CD8-positive, alpha-beta memory T cell (primary cell): ENCODE data around the gene KRTAP10-11. TPM values are rescaled to one million over a fixed set of nuclear protein-coding genes. Genes with fewer than 3 reads are reported as not detected.
"Not testable (repeated sequence)": the region's sequence is repeated elsewhere in the genome, so short reads cannot be mapped to it uniquely, and the experiment has no call there.

Source experiments
- CTCF ChIA-PET: fragments of 350-600 bp; sonication (Branson Sonifier 250); formaldehyde crosslinking; loops from one replicate; lab custom pipeline; 2021; ENCODE audit warnings: antibody characterized with exemption; lab: Charles Lee
- POLR2A ChIA-PET: fragments of 350-600 bp; sonication (Branson Sonifier 250); formaldehyde crosslinking; loops from one replicate; lab custom pipeline; 2021; ENCODE audit warnings: antibody characterized with exemption; lab: Charles Lee
- DNase-seq, 5 donors: peaks; one replicate each; pipeline versions ENCODE4 v3.0.0 to v3.0.0-alpha.2; 2020 to 2022; ENCODE audit warnings: mixed read lengths in 1 of 5
- H3K27ac ChIP-seq: one replicate; pipeline ENCODE4 v1.7.0; 2013; ENCODE audit warnings: low read depth, mild to moderate bottlenecking, low read length, moderate library complexity
- H3K27me3 ChIP-seq: 2 replicates; pipeline ENCODE4 v1.7.0; 2013; ENCODE audit warnings: low read length, mild to moderate bottlenecking; ENCODE audit not compliant: insufficient read depth, poor library complexity, severe bottlenecking
- H3K36me3 ChIP-seq: 2 replicates; pipeline ENCODE4 v1.7.0; 2013; ENCODE audit warnings: mild to moderate bottlenecking, low read length, moderate library complexity; ENCODE audit not compliant: insufficient read depth
- H3K4me1 ChIP-seq: 2 replicates; pipeline ENCODE4 v1.7.0; 2013; ENCODE audit warnings: mild to moderate bottlenecking, low read length, moderate library complexity; ENCODE audit not compliant: insufficient read depth
- H3K4me3 ChIP-seq: 2 replicates; pipeline ENCODE4 v1.7.0; 2013; ENCODE audit warnings: mild to moderate bottlenecking, low read length
- H3K9me3 ChIP-seq: 2 replicates; pipeline ENCODE4 v1.7.0; 2013; ENCODE audit warnings: mild to moderate bottlenecking, low read length
- H3K27ac Mint-ChIP-seq, 8 donors: one replicate each; pipeline ENCODE4 v1.8.0; 2020 to 2021; ENCODE audit warnings: mixed read lengths in 8 of 8, mild to moderate bottlenecking in 6 of 8, inconsistent platforms in 3 of 8, moderate library complexity in 3 of 8
- H3K27me3 Mint-ChIP-seq, 2 donors: one replicate each; pipeline ENCODE4 v1.8.0; 2020 to 2021; ENCODE audit warnings: mixed read lengths in 2 of 2, mild to moderate bottlenecking in 1 of 2, moderate library complexity in 1 of 2
- H3K36me3 Mint-ChIP-seq, 3 donors: one replicate each; pipeline ENCODE4 v1.8.0; 2020 to 2021; ENCODE audit warnings: mixed read lengths in 3 of 3, inconsistent platforms in 1 of 3, mild to moderate bottlenecking in 1 of 3
- H3K4me1 Mint-ChIP-seq, 3 donors: one replicate each; pipeline ENCODE4 v1.8.0; 2020 to 2021; ENCODE audit warnings: mixed read lengths in 3 of 3, inconsistent platforms in 1 of 3, mild to moderate bottlenecking in 1 of 3
- H3K4me3 Mint-ChIP-seq, 7 donors: one replicate each; pipeline ENCODE4 v1.8.0; 2020 to 2021; ENCODE audit warnings: mixed read lengths in 7 of 7, mild to moderate bottlenecking in 6 of 7, moderate library complexity in 4 of 7, inconsistent platforms in 2 of 7
- H3K9me3 Mint-ChIP-seq, 5 donors: one replicate each; pipeline ENCODE4 v1.8.0; 2020 to 2022; ENCODE audit warnings: mixed read lengths in 5 of 5, mild to moderate bottlenecking in 3 of 5, moderate library complexity in 2 of 5, inconsistent platforms in 1 of 5
- polyA plus RNA-seq: library from polyadenylated mRNA; unstranded; fragments of 300-500 nt; fragmentation: Illumina TruSeq; gene quantifications from one replicate; pipeline ENCODE4 v1.2.3, GENCODE V29; 2021
- total RNA-seq, 2 experiments: library from RNA; stranded (reverse); gene quantifications; one replicate each; pipeline ENCODE4 v1.2.3, GENCODE V29; 2021

The KRTAP10-11 gene
- total and polyA plus RNA-seq, 3 experiments from 2014 or later, result not detected

DNA sequence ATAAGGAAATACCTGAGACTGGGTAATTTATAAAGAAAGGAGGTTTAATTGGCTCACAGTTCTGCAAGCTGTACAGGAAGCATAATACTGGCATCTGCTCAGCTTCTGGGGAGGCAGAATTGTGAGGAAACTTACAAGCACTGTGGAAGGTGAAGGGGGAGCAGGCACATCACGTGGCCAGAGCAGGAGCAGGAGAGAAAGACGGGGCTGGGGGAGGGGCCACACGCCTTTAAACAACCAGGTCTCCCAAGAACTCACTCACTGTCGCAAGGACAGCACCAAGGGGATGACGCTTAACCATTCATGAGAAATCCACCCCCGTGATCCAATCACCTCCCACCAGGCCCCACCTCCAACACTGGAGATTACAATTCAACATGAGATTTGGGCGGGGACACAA, 15.4 kb downstream of the KRTAP10-11 start:
- H3K27ac ChIP-seq, POLR2A ChIA-PET, DNase-seq, H3K36me3 ChIP-seq, H3K4me3 ChIP-seq, H3K27me3 Mint-ChIP-seq, H3K9me3 ChIP-seq, CTCF ChIA-PET, H3K27me3 ChIP-seq, H3K4me3 Mint-ChIP-seq: not testable (repeated sequence)
- Mint-ChIP-seq H3K27ac (peak overlapping the region in 1 of 8 donors; percentile 6), H3K4me1 (peaks cover 38 to 39% (median 38%) of the 10 kb centered on the region in 3 donors), H3K36me3 (peaks cover 7 to 20% (median 8%) of the 10 kb centered on the region in 3 donors), H3K9me3 (peaks cover 4 to 22% (median 12%) of the 10 kb centered on the region in 5 donors)
- H3K4me1 ChIP-seq, result peaks cover 34% of the 10 kb centered on the region

DNA sequence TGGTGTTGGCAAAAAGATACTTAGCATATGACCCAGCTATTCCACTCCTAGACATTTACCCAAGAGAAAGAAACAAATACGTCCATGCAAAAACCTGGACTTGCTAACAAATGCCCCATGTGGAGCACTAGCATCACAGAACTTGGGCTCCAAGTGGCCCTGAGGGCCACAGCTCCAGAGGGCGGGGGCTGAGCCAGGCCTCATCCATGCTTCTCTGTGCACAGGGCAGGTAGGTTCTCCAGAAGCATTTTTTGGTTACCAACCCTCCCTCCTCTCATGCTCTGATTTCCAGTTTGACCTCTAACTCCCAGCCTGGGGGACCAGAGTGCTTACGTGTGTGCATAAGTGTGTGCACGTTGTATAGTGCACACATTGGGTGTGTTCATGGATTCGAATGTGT, 18.5 kb downstream of the KRTAP10-11 start:
- Histone ChIP-seq H3K4me1 (peaks cover 4% of the 10 kb centered on the region), H3K27me3 (no peaks in the 10 kb centered on the region), H3K27ac (no peak overlapping the region), H3K9me3 (no peaks in the 10 kb centered on the region), H3K36me3 (no peaks in the 10 kb centered on the region), H3K4me3 (no peak overlapping the region)
- Mint-ChIP-seq H3K27me3 (peaks cover 4 to 6% of the 10 kb centered on the region in 2 donors), H3K36me3 (peaks cover 0 to 24% (median 6%) of the 10 kb centered on the region in 3 donors), H3K4me3 (no peak overlapping the region), H3K27ac (no peak overlapping the region), H3K4me1 (peaks cover 6 to 8% (median 7%) of the 10 kb centered on the region in 3 donors), H3K9me3 (peaks cover 0 to 18% (median 7%) of the 10 kb centered on the region in 5 donors)
- no peak for DNase-seq
- CTCF ChIA-PET, result no interaction called here
- POLR2A ChIA-PET, result no interaction called here

DNA sequence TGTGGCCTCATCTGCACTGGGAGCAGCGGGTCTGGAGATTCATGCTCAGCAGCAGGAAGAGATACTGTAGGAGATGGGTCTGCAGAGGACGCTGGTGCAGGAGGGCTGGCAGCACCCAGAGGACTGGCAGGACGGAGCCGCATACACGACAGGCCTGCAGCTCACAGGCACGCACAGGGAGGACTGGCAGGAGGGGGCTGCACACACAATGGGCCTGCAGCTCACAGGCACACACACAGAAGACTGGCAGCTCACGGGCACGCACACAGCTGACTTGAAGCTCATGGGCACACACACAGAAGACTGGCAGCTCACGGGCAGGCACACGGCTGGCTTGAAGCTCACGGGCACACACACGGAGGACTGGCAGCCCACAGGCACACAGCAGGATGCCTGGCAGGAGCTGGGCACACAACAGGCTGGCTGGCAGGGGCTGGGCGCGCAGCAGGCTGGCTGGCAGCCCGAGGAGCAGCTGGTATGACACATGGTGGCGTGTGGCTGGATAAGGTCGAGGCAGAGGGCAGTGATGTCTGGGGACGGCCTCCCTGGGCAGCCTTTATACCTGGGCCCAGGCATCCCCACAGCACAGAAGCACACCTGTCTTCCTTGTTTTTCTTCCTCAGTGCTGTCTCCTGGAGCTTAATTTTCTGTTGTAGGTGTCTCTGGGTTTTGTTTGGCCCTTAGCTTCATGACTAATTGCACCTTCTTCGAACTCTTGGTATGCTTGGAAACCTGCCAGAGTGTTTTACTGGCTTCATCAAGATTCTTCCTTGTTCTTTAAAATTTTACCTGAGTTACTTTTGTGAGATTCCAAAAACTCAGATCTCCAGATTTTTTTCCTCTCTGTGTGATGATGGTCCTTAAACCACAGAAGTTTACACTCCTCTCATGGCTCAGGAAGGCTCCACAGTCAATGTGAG, 20.4 kb downstream of the KRTAP10-11 start, which contains the start of gene KRTAP12-2:
Gene KRTAP12-2 (minus strand): TSS at position 527 of the 920 bp plus-strand sequence. CDS start 41 bp downstream, at position 486.
- POLR2A ChIA-PET, result interaction anchor here (0.5 to 0.7 kb wide), 2 partner anchors 31 to 1618 kb away, joined by 3 to 5 read pairs; no protein-coding TSS in a partner anchor
- Mint-ChIP-seq H3K27me3 (peaks cover 5 to 6% of the 10 kb centered on the region in 2 donors), H3K4me3 (no peak within 1 kb of the TSS), H3K4me1 (no peaks in the 10 kb centered on the region), H3K36me3 (peaks cover 0 to 20% (median 4%) of the 10 kb centered on the region in 3 donors), H3K27ac (peak within 1 kb of the TSS in 1 of 8 donors; percentile 95), H3K9me3 (peaks cover 2 to 25% (median 9%) of the 10 kb centered on the region in 5 donors)
- Histone ChIP-seq H3K9me3 (no peaks in the 10 kb centered on the region), H3K27ac (no peak within 1 kb of the TSS), H3K36me3 (no peaks in the 10 kb centered on the region), H3K4me3 (no peak within 1 kb of the TSS), H3K4me1 (no peaks in the 10 kb centered on the region), H3K27me3 (no peaks in the 10 kb centered on the region)
- DNase-seq, result no peak
- CTCF ChIA-PET, result no interaction called here

- POLR2A ChIA-PET, result interaction anchor here (0.7 kb wide), 1 partner anchor 30 kb away, joined by 5 read pairs; no protein-coding TSS in a partner anchor
- DNase-seq, result no peak
- no peaks in the 10 kb centered on the region for H3K4me1 ChIP-seq
- H3K27me3 ChIP-seq, result no peaks in the 10 kb centered on the region
- no peaks in the 10 kb centered on the region for H3K36me3 ChIP-seq
- H3K9me3 ChIP-seq, result no peaks in the 10 kb centered on the region
- H3K36me3 Mint-ChIP-seq, result peaks cover 0 to 21% (median under 1%) of the 10 kb centered on the region in 3 donors
- H3K27ac Mint-ChIP-seq, result no peak overlapping the region
- H3K4me3 ChIP-seq, result no peak overlapping the region
- H3K27me3 Mint-ChIP-seq, result peaks cover 4 to 6% of the 10 kb centered on the region in 2 donors
- no peak overlapping the region for H3K27ac ChIP-seq
- H3K9me3 Mint-ChIP-seq, result peaks cover 6 to 27% (median 16%) of the 10 kb centered on the region in 5 donors
- H3K4me1 Mint-ChIP-seq, result no peaks in the 10 kb centered on the region
- CTCF ChIA-PET, result no interaction called here
- H3K4me3 Mint-ChIP-seq, result no peak overlapping the region
Observed at GRCh38 chr21:44667612-44668011, 21.4 kb downstream of the KRTAP10-11 start.

DNA sequence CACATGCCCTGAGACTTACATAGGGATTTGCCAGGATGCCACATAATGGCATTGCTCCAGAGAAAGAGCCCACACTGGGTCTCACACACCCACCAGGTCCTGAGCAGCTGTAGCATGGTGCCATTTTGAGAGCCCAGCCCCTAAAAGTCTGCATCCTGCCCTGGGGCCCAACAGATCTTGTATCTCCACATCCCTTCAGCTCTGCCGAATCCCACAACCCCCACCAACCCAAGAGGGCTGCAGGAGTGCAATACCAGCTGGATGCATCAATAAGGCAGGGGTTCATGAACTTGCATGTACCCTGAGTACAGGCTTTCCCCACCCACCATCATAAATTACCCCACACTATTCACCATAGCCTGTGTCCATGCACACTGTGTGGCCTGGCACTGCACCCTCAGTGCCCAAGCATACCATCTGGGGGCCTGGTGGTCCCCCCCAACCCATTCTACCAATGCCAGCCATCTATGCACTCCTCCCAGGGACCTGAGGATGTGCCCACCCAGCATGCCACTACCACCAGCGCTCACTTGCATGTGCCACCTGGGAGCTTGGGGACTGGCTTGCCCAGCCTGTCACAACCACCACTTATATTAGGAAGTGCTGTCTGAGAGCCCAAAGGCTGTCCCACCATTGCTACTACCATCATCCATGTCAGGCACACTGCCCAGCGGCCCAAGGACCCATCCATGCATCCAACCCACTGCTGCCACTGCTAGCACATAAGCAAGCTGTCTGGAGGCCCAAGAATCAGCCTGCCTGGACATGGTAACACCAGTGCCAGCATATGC, 24.6 kb downstream of the KRTAP10-11 start:
- no peak for DNase-seq
- ChIA-PET CTCF (no interaction called here), POLR2A (no interaction called here)
- Mint-ChIP-seq H3K36me3 (peaks cover 0 to 38% (median 3%) of the 10 kb centered on the region in 3 donors), H3K27ac (peak overlapping the region in 1 of 8 donors; percentile 54), H3K9me3 (peaks cover 14 to 35% (median 29%) of the 10 kb centered on the region in 5 donors), H3K27me3 (peaks cover 4 to 6% of the 10 kb centered on the region in 2 donors), H3K4me1 (peaks cover 0 to 1% (median 0%) of the 10 kb centered on the region in 3 donors), H3K4me3 (no peak overlapping the region)
- Histone ChIP-seq H3K27ac (no peak overlapping the region), H3K27me3 (no peaks in the 10 kb centered on the region), H3K9me3 (no peaks in the 10 kb centered on the region), H3K4me3 (no peak overlapping the region), H3K4me1 (no peaks in the 10 kb centered on the region), H3K36me3 (no peaks in the 10 kb centered on the region)

- ChIA-PET CTCF (no interaction called here), POLR2A (no interaction called here)
- Histone ChIP-seq H3K36me3 (no peaks in the 10 kb centered on the region), H3K27me3 (no peaks in the 10 kb centered on the region), H3K27ac (no peak overlapping the region), H3K4me3 (no peak overlapping the region), H3K4me1 (no peaks in the 10 kb centered on the region), H3K9me3 (no peaks in the 10 kb centered on the region)
- Mint-ChIP-seq H3K36me3 (peaks cover 0 to 39% (median 3%) of the 10 kb centered on the region in 3 donors), H3K4me3 (no peak overlapping the region), H3K27ac (no peak overlapping the region), H3K27me3 (peaks cover 1 to 6% of the 10 kb centered on the region in 2 donors), H3K9me3 (peaks cover 14 to 35% (median 29%) of the 10 kb centered on the region in 5 donors), H3K4me1 (peaks cover 0 to 1% (median 0%) of the 10 kb centered on the region in 3 donors)
- no peak for DNase-seq
Observed at GRCh38 chr21:44671911-44672310, 25.7 kb downstream of the KRTAP10-11 start.

- Histone ChIP-seq H3K27ac (no peak overlapping the region), H3K9me3 (no peaks in the 10 kb centered on the region), H3K36me3 (no peaks in the 10 kb centered on the region), H3K4me3 (no peak overlapping the region), H3K27me3 (no peaks in the 10 kb centered on the region), H3K4me1 (no peaks in the 10 kb centered on the region)
- no peak for DNase-seq
- peaks cover 5 to 15% (median 12%) of the 10 kb centered on the region in 5 donors for H3K9me3 Mint-ChIP-seq
- H3K4me3 Mint-ChIP-seq, result no peak overlapping the region
- H3K27me3 Mint-ChIP-seq, result peaks cover 1 to 4% of the 10 kb centered on the region in 2 donors
- CTCF ChIA-PET, result no interaction called here
- POLR2A ChIA-PET, result no interaction called here
- H3K4me1 Mint-ChIP-seq, result peaks cover 0 to 1% (median 0%) of the 10 kb centered on the region in 3 donors
- H3K27ac Mint-ChIP-seq, result no peak overlapping the region
- peaks cover 0 to 28% (median 1%) of the 10 kb centered on the region in 3 donors for H3K36me3 Mint-ChIP-seq
Observed at GRCh38 chr21:44677881-44678280, 31.7 kb downstream of the KRTAP10-11 start.
